Measurements from ENCODE around the gene DENND4B. TPM values are rescaled to one million over a fixed set of nuclear protein-coding genes. Genes with fewer than 3 reads are reported as not detected.

DENND4B gene, protein sequence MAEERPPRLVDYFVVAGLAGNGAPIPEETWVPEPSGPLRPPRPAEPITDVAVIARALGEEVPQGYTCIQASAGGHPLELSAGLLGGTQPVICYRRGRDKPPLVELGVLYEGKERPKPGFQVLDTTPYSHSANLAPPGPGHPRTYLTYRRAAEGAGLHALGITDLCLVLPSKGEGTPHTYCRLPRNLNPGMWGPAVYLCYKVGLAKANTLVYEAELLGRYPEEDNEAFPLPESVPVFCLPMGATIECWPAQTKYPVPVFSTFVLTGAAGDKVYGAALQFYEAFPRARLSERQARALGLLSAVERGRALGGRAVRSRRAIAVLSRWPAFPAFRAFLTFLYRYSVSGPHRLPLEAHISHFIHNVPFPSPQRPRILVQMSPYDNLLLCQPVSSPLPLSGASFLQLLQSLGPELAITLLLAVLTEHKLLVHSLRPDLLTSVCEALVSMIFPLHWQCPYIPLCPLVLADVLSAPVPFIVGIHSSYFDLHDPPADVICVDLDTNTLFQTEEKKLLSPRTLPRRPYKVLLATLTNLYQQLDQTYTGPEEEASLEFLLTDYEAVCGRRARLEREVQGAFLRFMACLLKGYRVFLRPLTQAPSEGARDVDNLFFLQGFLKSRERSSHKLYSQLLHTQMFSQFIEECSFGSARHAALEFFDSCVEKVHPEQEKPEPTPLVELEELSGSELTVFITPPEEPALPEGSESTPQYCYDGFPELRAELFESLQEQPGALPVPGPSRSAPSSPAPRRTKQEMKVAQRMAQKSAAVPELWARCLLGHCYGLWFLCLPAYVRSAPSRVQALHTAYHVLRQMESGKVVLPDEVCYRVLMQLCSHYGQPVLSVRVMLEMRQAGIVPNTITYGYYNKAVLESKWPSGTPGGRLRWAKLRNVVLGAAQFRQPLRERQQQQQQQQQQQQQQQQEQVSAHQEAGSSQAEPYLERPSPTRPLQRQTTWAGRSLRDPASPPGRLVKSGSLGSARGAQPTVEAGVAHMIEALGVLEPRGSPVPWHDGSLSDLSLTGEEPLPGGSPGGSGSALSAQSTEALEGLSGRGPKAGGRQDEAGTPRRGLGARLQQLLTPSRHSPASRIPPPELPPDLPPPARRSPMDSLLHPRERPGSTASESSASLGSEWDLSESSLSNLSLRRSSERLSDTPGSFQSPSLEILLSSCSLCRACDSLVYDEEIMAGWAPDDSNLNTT (N-terminal part only)
- 10 to 100 TPM; 18.4 to 31.1 (median 20.5) TPM for total RNA-seq

DNA sequence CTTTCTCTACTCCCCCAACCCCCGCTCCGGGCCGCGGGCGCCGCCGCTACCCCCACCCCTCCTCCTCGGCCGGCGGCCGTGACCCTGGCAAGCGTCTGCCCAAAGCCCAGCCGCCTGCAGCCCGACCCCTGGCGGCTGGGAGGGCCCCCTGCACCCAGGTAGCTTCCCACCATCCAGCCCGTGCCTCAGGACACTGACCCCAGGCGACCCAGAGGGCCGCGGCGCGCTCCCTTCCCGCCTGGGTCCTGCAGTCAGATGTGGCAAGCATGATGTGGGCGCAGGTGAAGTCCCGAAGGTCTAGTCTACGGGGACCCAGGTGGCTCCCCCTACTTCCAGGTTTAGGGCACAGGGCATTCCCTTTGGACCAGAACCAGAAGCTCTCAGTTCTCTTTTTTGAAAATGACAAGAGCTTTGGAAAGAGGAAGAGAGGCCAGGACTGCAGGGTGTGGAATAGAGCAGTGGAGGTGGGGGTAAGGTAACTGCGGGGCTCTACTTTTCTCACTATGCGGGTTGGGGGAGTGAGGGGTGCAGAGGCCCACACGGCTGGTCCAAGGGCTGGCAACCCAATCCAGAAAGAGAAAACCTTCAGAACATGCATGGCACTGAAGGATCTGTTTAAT, at the start of gene DENND4B:
DENND4B (minus strand) TSS at position 97 of the 620 bp plus-strand sequence. CDS start 2,344 bp downstream, outside the sequence.
- WGBS, 2 donors: 11 to 12% methylated on average over 21 to 23 of the region's 28 CpGs
- DNase-seq (ENCODE audit: low spot score in 2 of 2): peak; percentile 66 to 95
- intact Hi-C loops (cut with DNase I; ENCODE audit: low total_unique reads): loop anchor here (2.0 kb wide), 1 partner anchor 40 kb away; the partner anchor contains the start of gene RAB13
- TF ChIP-seq, protein P1, sequence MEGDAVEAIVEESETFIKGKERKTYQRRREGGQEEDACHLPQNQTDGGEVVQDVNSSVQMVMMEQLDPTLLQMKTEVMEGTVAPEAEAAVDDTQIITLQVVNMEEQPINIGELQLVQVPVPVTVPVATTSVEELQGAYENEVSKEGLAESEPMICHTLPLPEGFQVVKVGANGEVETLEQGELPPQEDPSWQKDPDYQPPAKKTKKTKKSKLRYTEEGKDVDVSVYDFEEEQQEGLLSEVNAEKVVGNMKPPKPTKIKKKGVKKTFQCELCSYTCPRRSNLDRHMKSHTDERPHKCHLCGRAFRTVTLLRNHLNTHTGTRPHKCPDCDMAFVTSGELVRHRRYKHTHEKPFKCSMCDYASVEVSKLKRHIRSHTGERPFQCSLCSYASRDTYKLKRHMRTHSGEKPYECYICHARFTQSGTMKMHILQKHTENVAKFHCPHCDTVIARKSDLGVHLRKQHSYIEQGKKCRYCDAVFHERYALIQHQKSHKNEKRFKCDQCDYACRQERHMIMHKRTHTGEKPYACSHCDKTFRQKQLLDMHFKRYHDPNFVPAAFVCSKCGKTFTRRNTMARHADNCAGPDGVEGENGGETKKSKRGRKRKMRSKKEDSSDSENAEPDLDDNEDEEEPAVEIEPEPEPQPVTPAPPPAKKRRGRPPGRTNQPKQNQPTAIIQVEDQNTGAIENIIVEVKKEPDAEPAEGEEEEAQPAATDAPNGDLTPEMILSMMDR (IDR thresholded peaks at IDR 0.05): peak in 1 of 3 donors; percentile 90
- no peak for TF ChIP-seq POLR2A (IDR thresholded peaks at IDR 0.05)
- peak within 1 kb of the TSS; percentile 91 for H3K4me3 ChIP-seq (ENCODE audit: low read depth, poor library complexity, severe bottlenecking)

DNA sequence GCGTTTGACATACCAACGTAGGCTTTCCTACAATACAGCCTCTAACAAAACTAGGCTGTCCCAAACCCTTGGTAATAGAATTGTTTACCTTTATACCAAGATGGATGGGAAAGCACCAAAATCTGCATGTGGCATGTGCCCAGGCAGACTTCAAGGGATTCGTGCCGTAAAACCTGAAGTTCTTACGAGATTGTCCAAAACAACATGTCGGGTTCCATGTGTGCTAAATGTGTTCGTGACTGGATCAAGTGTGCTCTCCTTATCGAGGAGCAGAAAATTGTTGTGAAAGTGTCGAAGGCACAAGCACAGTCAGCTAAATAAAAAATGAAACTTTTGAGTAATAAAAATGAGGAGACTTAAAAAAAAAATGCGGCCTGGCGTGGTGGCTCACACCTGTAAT, 49.1 kb upstream of the DENND4B start:
- no peak for DNase-seq (ENCODE audit: low spot score in 2 of 2)
- TF ChIP-seq, protein P1 (IDR thresholded peaks at IDR 0.05): no peak
- no peak for TF ChIP-seq POLR2A (IDR thresholded peaks at IDR 0.05)
- 95 to 96% methylated on average over 11 of the region's 11 CpGs for WGBS, 2 donors
- intact Hi-C loops (cut with DNase I; ENCODE audit: low total_unique reads): no loop called here
- no peak overlapping the region for H3K4me3 ChIP-seq (ENCODE audit: low read depth, poor library complexity, severe bottlenecking)

DNA sequence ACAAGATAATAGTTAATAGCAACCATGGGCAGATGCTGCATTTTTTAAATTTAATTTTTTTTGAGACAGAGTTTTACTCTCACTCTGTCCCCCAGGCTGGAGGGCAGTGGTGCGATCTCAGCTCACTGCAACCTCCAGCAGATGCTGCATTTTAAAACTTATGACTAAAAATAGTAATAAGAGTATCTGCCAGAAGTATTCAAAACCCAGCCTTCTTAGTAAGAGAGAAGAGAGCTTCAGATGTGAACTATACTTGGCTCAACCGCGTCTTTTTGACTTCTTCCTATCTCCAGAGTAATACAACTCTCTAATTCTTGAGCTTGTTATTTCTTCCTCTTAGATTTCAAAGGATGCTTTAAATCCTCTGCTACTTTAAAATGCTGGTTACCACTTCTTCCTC, 48.7 kb upstream of the DENND4B start:
- no peak overlapping the region for H3K4me3 ChIP-seq (ENCODE audit: low read depth, poor library complexity, severe bottlenecking)
- WGBS, 2 donors: 84% methylated on average over 3 of the region's 3 CpGs
- intact Hi-C loops (cut with DNase I; ENCODE audit: low total_unique reads): no loop called here
- TF ChIP-seq POLR2A (IDR thresholded peaks at IDR 0.05): no peak
- TF ChIP-seq, protein P1 (IDR thresholded peaks at IDR 0.05): no peak
- no peak for DNase-seq (ENCODE audit: low spot score in 2 of 2)

DNA sequence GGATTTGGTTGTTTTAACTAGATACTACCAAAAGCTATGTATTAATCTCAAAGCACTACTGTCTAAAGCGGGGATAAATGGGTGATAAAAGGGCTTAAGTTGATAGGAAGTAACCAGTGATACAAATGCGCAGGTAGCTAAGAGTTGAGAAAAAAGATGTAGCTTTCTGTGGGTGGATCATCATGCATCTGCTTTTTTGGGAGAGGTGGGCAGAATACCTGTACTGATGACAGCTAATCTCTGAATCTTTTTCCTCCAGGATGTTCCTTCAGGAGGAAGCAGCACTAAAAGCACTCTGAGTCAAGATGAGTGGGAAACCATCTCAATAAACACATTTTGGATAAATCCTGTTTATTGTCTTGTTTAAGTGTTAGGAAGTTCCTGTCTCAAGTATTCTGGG, 45.3 kb upstream of the DENND4B start:
- no peak for DNase-seq (ENCODE audit: low spot score in 2 of 2)
- H3K4me3 ChIP-seq (ENCODE audit: low read depth, poor library complexity, severe bottlenecking): no peak overlapping the region
- intact Hi-C loops (cut with DNase I; ENCODE audit: low total_unique reads): no loop called here
- no peak for TF ChIP-seq POLR2A (IDR thresholded peaks at IDR 0.05)
- TF ChIP-seq, protein P1 (IDR thresholded peaks at IDR 0.05): no peak
- 88% methylated on average over 2 of the region's 2 CpGs for WGBS, 2 donors

DNA sequence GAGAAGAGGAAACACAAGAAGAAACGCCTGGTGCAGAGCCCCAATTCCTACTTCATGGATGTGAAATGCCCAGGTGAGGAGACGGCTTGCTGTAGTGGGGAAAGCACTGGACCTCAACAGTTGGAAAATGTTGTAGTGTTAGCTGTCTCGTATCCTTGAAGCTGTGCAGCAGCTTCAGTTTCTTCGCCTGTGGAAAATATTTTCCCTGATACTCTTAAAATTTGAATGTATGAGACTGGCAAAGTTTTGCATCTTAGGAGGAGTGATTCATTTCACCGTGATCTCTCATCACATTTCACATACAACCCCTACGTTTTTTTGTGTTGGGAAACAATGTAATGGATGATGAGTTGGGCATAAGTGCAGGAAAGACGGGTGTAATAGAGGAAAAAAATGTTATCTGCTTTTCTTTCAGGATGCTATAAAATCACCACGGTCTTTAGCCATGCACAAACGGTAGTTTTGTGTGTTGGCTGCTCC, 44.7 kb upstream of the DENND4B start:
- WGBS, 2 donors: 7% methylated on average over 9 of the region's 9 CpGs
- no peak for DNase-seq (ENCODE audit: low spot score in 2 of 2)
- H3K4me3 ChIP-seq (ENCODE audit: low read depth, poor library complexity, severe bottlenecking): peak overlapping the region; percentile 99
- TF ChIP-seq, protein P1 (IDR thresholded peaks at IDR 0.05): no peak
- TF ChIP-seq POLR2A (IDR thresholded peaks at IDR 0.05): no peak
- intact Hi-C loops (cut with DNase I; ENCODE audit: low total_unique reads): no loop called here

Measured in lower leg skin (tissue), 4 donors.